ENCODE measurements around the gene EEFSEC.

Gene EEFSEC

DNA sequence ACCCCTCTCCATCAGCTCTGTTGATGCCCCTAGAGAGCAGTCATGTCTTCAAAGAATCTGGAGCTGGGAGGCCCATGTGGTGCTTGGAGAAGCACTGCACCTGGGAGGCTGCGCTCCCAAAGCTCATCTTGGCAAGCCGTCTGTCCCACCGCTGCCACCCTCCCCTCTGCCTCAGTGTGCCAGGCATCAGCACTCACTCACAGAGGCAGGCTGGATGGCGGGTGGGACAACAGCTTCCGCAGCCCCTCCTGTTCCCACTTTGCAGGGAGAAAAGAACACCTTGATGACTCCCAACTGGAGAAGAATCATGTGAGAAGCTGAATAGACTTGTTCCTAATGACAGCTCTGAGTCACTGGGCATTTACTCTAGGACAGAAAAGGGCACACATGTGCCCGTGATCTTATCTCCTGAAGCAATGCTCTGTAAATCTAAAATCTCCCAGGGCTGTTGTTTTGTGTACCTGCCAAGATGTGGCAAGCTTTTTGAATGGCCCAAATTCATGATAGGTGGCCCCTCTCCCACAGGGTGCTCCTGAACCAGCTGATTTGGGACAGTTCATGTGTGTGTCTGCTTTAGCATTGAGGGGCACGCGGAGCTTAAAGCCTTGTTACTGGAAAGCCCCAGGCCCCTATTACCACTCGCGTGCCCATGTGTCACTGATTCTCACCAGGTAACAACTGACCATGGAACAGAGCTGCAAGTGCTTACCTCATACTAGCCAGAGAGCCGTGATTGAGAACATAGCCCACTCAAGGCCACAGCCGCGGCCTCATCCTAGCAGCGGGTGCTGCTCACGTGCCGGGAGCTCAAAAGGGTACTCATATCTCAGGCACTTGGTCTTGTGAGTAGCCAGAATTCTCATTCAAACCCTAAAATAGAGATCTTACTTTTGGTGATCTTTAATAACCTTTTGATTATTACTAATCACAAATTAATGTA is 209.0 kb downstream of the EEFSEC start:
- no peaks in the 10 kb centered on the region for H3K36me3 ChIP-seq (ENCODE audit: insufficient read depth, low read length)
- H3K9me3 ChIP-seq (ENCODE audit: control insufficient read depth, insufficient read depth, low read length), result no peaks in the 10 kb centered on the region
- H3K9ac ChIP-seq (ENCODE audit: low read depth, low read length), result no peak overlapping the region
- no peaks in the 10 kb centered on the region; the same call in 1 of the 2 replicates for H3K4me1 ChIP-seq (ENCODE audit: insufficient read depth, low read length)

- H3K9ac ChIP-seq (ENCODE audit: low read depth, low read length), result no peak overlapping the region
- H3K9me3 ChIP-seq (ENCODE audit: control insufficient read depth, insufficient read depth, low read length), result no peaks in the 10 kb centered on the region
- H3K4me1 ChIP-seq (ENCODE audit: insufficient read depth, low read length), result peaks cover 3% of the 10 kb centered on the region; the same call in 1 of the 2 replicates
- H3K36me3 ChIP-seq (ENCODE audit: insufficient read depth, low read length), result no peaks in the 10 kb centered on the region
These were observed 211.0 kb downstream of the EEFSEC start for GRCh38 chr3:128364291-128364690.

- H3K36me3 ChIP-seq (ENCODE audit: insufficient read depth, low read length), result no peaks in the 10 kb centered on the region
- no peak overlapping the region for H3K9ac ChIP-seq (ENCODE audit: low read depth, low read length)
- no peaks in the 10 kb centered on the region for H3K9me3 ChIP-seq (ENCODE audit: control insufficient read depth, insufficient read depth, low read length)
- H3K4me1 ChIP-seq (ENCODE audit: insufficient read depth, low read length), result peaks cover 3% of the 10 kb centered on the region; the same call in 1 of the 2 replicates
These were observed 211.6 kb downstream of the EEFSEC start for GRCh38 chr3:128364808-128365360.

DNA sequence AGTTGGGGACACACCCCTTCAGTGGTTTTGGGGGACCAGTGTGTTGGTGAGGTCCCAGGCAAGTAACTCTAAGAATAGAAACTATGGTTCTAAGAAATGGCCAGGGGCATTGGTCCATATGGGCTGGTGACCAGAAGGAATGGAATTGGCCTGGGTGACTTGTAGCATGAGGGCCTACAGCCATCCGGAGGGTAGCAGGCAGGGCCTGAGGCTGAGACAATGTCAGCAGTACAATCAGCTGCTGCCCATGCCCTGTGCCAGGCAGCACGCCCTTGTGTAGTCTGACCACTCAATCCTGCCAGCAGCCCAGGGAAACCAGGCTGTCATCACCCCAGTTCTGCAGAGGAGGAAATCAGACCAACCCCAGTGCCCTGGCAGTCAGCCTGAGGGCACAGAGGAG is 212.9 kb downstream of the EEFSEC start:
- H3K36me3 ChIP-seq (ENCODE audit: insufficient read depth, low read length), result no peaks in the 10 kb centered on the region
- H3K4me1 ChIP-seq (ENCODE audit: insufficient read depth, low read length), result 0 out of 2 replicates have a peak, but pooled peaks cover 3% of the 10 kb centered on the region
- H3K9ac ChIP-seq (ENCODE audit: low read depth, low read length), result no peak overlapping the region
- H3K9me3 ChIP-seq (ENCODE audit: control insufficient read depth, insufficient read depth, low read length), result no peaks in the 10 kb centered on the region

DNA sequence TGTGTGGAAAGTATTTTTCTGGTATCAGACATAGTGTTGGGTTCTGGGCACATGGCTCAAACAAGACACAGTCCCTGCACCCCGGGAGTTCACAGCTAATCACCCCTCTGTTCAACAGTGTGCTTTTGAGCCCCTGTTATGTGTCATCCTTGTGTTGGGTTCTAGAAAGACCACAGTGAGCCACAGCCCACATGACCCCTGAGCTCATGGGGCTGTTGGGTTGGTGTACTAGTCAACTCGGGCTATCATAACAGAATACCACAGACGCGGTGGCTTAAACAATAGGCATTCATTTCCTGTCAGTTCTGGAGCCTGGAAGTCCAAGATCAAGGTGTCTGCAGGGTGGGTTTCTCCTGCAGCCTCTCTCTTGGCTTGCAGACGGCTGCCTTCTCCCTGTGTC is 213.4 kb downstream of the EEFSEC start:
- Histone ChIP-seq H3K36me3 (ENCODE audit: insufficient read depth, low read length) (no peaks in the 10 kb centered on the region), H3K9me3 (ENCODE audit: control insufficient read depth, insufficient read depth, low read length) (no peaks in the 10 kb centered on the region), H3K9ac (ENCODE audit: low read depth, low read length) (no peak overlapping the region), H3K4me1 (ENCODE audit: insufficient read depth, low read length) (0 out of 2 replicates have a peak, but pooled peaks cover 3% of the 10 kb centered on the region)

- H3K4me1 ChIP-seq (ENCODE audit: insufficient read depth, low read length), result 0 out of 2 replicates have a peak, but pooled peaks cover 3% of the 10 kb centered on the region
These were observed 213.9 kb downstream of the EEFSEC start for GRCh38 chr3:128367221-128367620.

DNA sequence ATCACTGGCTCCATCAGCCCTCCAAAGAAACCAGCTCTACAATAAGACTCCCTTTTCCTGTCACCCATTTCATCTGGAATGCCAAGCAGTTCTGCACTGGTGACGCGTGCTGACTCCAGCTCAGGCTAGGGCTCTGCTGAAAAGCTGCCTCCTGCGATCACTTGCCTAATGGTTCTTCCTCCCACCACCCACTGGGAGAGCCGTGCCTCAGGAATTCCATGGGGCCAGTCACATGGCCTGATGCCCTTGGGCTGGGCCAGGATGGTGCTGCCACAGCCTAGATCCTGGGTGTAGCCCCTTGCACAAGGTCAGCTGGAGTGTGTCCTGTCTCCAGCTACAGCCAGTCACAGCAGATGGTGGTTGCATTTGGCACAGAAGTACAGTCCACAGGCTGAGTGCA is 214.5 kb downstream of the EEFSEC start:
- no peaks in the 10 kb centered on the region for H3K36me3 ChIP-seq (ENCODE audit: insufficient read depth, low read length)
- 0 out of 2 replicates have a peak, but pooled peaks cover 3% of the 10 kb centered on the region for H3K4me1 ChIP-seq (ENCODE audit: insufficient read depth, low read length)
- no peaks in the 10 kb centered on the region for H3K9me3 ChIP-seq (ENCODE audit: control insufficient read depth, insufficient read depth, low read length)
- no peak overlapping the region for H3K9ac ChIP-seq (ENCODE audit: low read depth, low read length)

More at GRCh38 chr3:128367221-128367620, 213.9 kb downstream of the EEFSEC start:
- no peaks in the 10 kb centered on the region for H3K9me3 ChIP-seq (ENCODE audit: control insufficient read depth, insufficient read depth, low read length)
- H3K36me3 ChIP-seq (ENCODE audit: insufficient read depth, low read length), result no peaks in the 10 kb centered on the region
- H3K9ac ChIP-seq (ENCODE audit: low read depth, low read length), result no peak overlapping the region

- no peaks in the 10 kb centered on the region for H3K9me3 ChIP-seq (ENCODE audit: control insufficient read depth, insufficient read depth, low read length)
- no peaks in the 10 kb centered on the region for H3K36me3 ChIP-seq (ENCODE audit: insufficient read depth, low read length)
- 0 out of 2 replicates have a peak, but pooled peaks cover 3% of the 10 kb centered on the region for H3K4me1 ChIP-seq (ENCODE audit: insufficient read depth, low read length)
- H3K9ac ChIP-seq (ENCODE audit: low read depth, low read length), result no peak overlapping the region
These were observed 215.3 kb downstream of the EEFSEC start for GRCh38 chr3:128368626-128369025.

DNA sequence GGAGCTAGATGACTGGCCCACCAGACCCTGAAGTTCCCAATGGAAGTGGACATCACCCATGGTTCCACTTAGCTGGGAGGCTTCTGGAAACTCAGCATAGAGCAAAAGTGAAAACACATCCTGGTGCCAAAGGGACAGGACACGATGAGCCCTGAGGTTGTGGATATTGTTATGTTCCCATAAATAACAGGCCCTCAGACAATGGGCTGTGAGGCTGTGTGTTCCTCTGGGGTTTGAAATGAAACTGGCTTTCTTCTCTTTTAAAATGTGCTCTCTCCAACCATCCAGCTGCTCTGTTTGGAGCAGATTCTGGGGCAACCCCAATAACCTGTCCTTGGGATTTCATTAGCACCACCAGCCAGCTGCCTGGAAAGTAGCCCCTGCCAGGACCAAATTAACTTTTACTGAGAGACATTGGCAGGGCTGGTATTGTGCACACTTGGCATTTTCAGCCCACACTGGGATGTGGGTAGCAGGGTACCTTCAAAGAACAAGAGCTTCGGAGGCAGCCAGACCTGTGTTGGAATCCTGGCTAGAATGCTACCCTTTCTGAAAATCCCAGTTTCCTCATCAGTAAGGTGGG is 215.9 kb downstream of the EEFSEC start:
- 0 out of 2 replicates have a peak, but pooled peaks cover 3% of the 10 kb centered on the region for H3K4me1 ChIP-seq (ENCODE audit: insufficient read depth, low read length)
- no peaks in the 10 kb centered on the region for H3K9me3 ChIP-seq (ENCODE audit: control insufficient read depth, insufficient read depth, low read length)
- H3K9ac ChIP-seq (ENCODE audit: low read depth, low read length), result no peak overlapping the region
- H3K36me3 ChIP-seq (ENCODE audit: insufficient read depth, low read length), result no peaks in the 10 kb centered on the region

GRCh38 chr3:128369881-128370642 is 216.8 kb downstream of the EEFSEC start:
- no peaks in the 10 kb centered on the region for H3K36me3 ChIP-seq (ENCODE audit: insufficient read depth, low read length)
- H3K4me1 ChIP-seq (ENCODE audit: insufficient read depth, low read length), result 0 out of 2 replicates have a peak, but pooled peaks cover 3% of the 10 kb centered on the region
- no peaks in the 10 kb centered on the region for H3K9me3 ChIP-seq (ENCODE audit: control insufficient read depth, insufficient read depth, low read length)
- H3K9ac ChIP-seq (ENCODE audit: low read depth, low read length), result no peak overlapping the region

GRCh38 chr3:128372281-128372680 is 219.0 kb downstream of the EEFSEC start:
- no peaks in the 10 kb centered on the region for H3K36me3 ChIP-seq (ENCODE audit: insufficient read depth, low read length)
- 0 out of 2 replicates have a peak, but pooled peaks cover 3% of the 10 kb centered on the region for H3K4me1 ChIP-seq (ENCODE audit: insufficient read depth, low read length)
- no peaks in the 10 kb centered on the region for H3K9me3 ChIP-seq (ENCODE audit: control insufficient read depth, insufficient read depth, low read length)
- H3K9ac ChIP-seq (ENCODE audit: low read depth, low read length), result no peak overlapping the region

- H3K4me1 ChIP-seq (ENCODE audit: insufficient read depth, low read length), result no peaks in the 10 kb centered on the region
- no peak overlapping the region for H3K9ac ChIP-seq (ENCODE audit: low read depth, low read length)
- H3K36me3 ChIP-seq (ENCODE audit: insufficient read depth, low read length), result no peaks in the 10 kb centered on the region
- H3K9me3 ChIP-seq (ENCODE audit: control insufficient read depth, insufficient read depth, low read length), result no peaks in the 10 kb centered on the region
These were observed 219.6 kb downstream of the EEFSEC start for GRCh38 chr3:128372707-128373533.

DNA sequence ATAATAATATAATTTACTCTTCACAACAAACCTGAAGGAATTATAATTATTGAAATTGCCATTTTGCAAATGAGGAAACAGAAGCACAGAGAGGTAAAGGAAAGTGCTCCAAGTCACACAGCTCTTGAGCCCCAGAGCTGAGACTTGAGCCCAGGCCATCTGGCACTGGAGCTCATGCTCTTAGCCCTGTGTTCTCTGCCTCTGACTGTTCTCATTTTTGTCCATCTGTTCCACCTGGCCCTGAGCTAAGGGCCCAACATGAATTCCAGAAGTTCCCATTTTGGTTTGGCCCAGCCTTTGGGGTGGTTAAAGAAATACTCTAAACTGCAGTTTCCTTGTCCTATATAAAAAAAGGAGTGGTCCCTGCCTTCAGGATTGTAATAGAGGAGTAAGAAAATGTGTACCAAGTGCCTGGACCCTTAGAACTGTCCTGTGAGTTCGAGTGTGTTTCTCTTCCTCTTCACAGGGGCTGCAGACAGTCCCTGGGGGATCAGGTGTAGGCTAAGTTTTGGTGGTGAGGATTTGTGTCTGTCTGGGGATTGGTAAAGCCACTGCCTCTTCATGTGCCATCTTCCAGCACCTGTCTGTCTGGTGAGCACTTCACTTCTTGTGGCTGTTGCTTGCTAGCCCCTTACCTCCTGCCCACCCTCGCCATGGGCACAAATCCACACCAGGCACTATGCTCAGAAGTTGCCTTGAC is 221.6 kb downstream of the EEFSEC start:
- Histone ChIP-seq H3K4me1 (ENCODE audit: insufficient read depth, low read length) (no peaks in the 10 kb centered on the region), H3K9me3 (ENCODE audit: control insufficient read depth, insufficient read depth, low read length) (no peaks in the 10 kb centered on the region), H3K36me3 (ENCODE audit: insufficient read depth, low read length) (no peaks in the 10 kb centered on the region), H3K9ac (ENCODE audit: low read depth, low read length) (no peak overlapping the region)

Measured in ES-I3 (cell line).